Colonic mucosa (tissue), 4 donors: ENCODE results near the gene GPI. TPM values are rescaled to one million over a fixed set of nuclear protein-coding genes. Genes with fewer than 3 reads are reported as not detected.

Experiments used
- DNase-seq: peaks from one replicate; pipeline ENCODE4 v3.0.0-alpha.2; 2020
- H3K27ac ChIP-seq: fragments of 200-600 bp; one replicate; pipeline ENCODE4 v1.8.0; 2021
- H3K27me3 ChIP-seq: fragments of 200-600 bp; one replicate; pipeline ENCODE4 v1.8.0; 2021
- H3K36me3 ChIP-seq: fragments of 200-600 bp; one replicate; pipeline ENCODE4 v1.8.0; 2021
- H3K4me1 ChIP-seq: fragments of 200-600 bp; one replicate; pipeline ENCODE4 v1.8.0; 2021; ENCODE audit warnings: mild to moderate bottlenecking
- H3K4me3 ChIP-seq: fragments of 200-600 bp; one replicate; pipeline ENCODE4 v1.8.0; 2021
- H3K9ac ChIP-seq, 2 donors: one replicate each; pipeline ENCODE4 v1.7.0; 2013; ENCODE audit warnings: control low read depth in 2 of 2, low read depth in 2 of 2, low read length in 2 of 2
- H3K9me3 ChIP-seq: fragments of 200-600 bp; one replicate; pipeline ENCODE4 v1.8.0; 2021
- CTCF ChIP-seq: fragments of 200-600 bp; IDR thresholded peaks from one replicate; pipeline ENCODE4 v1.8.0; 2022; ENCODE audit warnings: antibody characterized with exemption, mild to moderate bottlenecking
- intact Hi-C: fragments of 100-400 bp; cut with DNase I; formaldehyde crosslinking; loops from one replicate; pipeline ENCODE4 v1.14.1; 2022
- total RNA-seq, 2 donors: library from RNA; stranded (reverse); fragmentation: NEBNext Ultra II Directional in 1 of 2; extraction: Animal tissue kit (Norgen Biotek cat#: 25700) in 1 of 2; gene quantifications; one replicate each; pipeline ENCODE4 v1.2.1, GENCODE V29; 2021
- donor health status: healthy.
- donor health status: DM: no; HTN: no; CAD: no.
- donor health status: DM: no; HTN: no; CAD: no.

Gene GPI
- 100 to 1,000 TPM; 470 to 592 TPM for total RNA-seq

- intact Hi-C loops: loop anchor here (10.0 kb wide), 1 partner anchor 70 kb away; no protein-coding TSS in a partner anchor
- Histone ChIP-seq H3K27ac (peak within 1 kb of the TSS; percentile 77), H3K4me1 (peaks cover 13% of the 10 kb centered on the region), H3K9ac (peak within 1 kb of the TSS; percentile 74 to 88), H3K36me3 (peaks cover 6% of the 10 kb centered on the region), H3K4me3 (peak within 1 kb of the TSS; percentile 100), H3K27me3 (no peaks in the 10 kb centered on the region), H3K9me3 (no peaks in the 10 kb centered on the region)
- DNase-seq: peak; percentile 76
- TF ChIP-seq CTCF: no peak
Observed at GRCh38 chr19:34364830-34365462, at the start of gene GPI. Gene GPI (plus strand): TSS chr19:34365196. CDS start chr19:34365267, 71 bp downstream.

- TF ChIP-seq CTCF: no peak
- no peaks in the 10 kb centered on the region for H3K27me3 ChIP-seq
- H3K9ac ChIP-seq: no peak overlapping the region
- DNase-seq: no peak
- intact Hi-C loops: no loop called here
- no peaks in the 10 kb centered on the region for H3K9me3 ChIP-seq
- no peak overlapping the region for H3K4me3 ChIP-seq
- H3K36me3 ChIP-seq: no peaks in the 10 kb centered on the region
- H3K4me1 ChIP-seq: peaks cover 12% of the 10 kb centered on the region
- no peak overlapping the region for H3K27ac ChIP-seq
Observed at GRCh38 chr19:34316247-34316646, 48.7 kb upstream of the GPI start.

GRCh38 chr19:34316741-34317301 lies 48.2 kb upstream of the GPI start:
- TF ChIP-seq CTCF: no peak
- peaks cover 12% of the 10 kb centered on the region for H3K4me1 ChIP-seq
- H3K9me3 ChIP-seq: no peaks in the 10 kb centered on the region
- H3K4me3 ChIP-seq: no peak overlapping the region
- peak overlapping the region; percentile 0 for H3K27ac ChIP-seq
- intact Hi-C loops: no loop called here
- H3K9ac ChIP-seq: peak overlapping the region in 1 of 2 donors; percentile 7
- no peak for DNase-seq
- no peaks in the 10 kb centered on the region for H3K27me3 ChIP-seq
- H3K36me3 ChIP-seq: no peaks in the 10 kb centered on the region

- no peaks in the 10 kb centered on the region for H3K27me3 ChIP-seq
- H3K9me3 ChIP-seq: no peaks in the 10 kb centered on the region
- DNase-seq: peak; percentile 42
- H3K4me1 ChIP-seq: peaks cover 12% of the 10 kb centered on the region
- no peak for TF ChIP-seq CTCF
- intact Hi-C loops: no loop called here
- peak overlapping the region in 1 of 2 donors; percentile 7 for H3K9ac ChIP-seq
- peak overlapping the region; percentile 0 for H3K27ac ChIP-seq
- no peaks in the 10 kb centered on the region for H3K36me3 ChIP-seq
- no peak overlapping the region for H3K4me3 ChIP-seq
Observed at GRCh38 chr19:34317311-34317927, 47.6 kb upstream of the GPI start.

GRCh38 chr19:34319230-34319585 lies 45.8 kb upstream of the GPI start:
- intact Hi-C loops: no loop called here
- TF ChIP-seq CTCF: no peak
- H3K36me3 ChIP-seq: no peaks in the 10 kb centered on the region
- H3K4me1 ChIP-seq: peaks cover 8% of the 10 kb centered on the region
- no peaks in the 10 kb centered on the region for H3K27me3 ChIP-seq
- no peaks in the 10 kb centered on the region for H3K9me3 ChIP-seq
- H3K4me3 ChIP-seq: no peak overlapping the region
- no peak overlapping the region for H3K27ac ChIP-seq
- H3K9ac ChIP-seq: no peak overlapping the region
- DNase-seq: no peak
